ENCODE results near the gene SYT15B.
"Not testable (repeated sequence)": the region's sequence is repeated elsewhere in the genome, so short reads cannot be mapped to it uniquely, and the experiment has no call there.

DNA sequence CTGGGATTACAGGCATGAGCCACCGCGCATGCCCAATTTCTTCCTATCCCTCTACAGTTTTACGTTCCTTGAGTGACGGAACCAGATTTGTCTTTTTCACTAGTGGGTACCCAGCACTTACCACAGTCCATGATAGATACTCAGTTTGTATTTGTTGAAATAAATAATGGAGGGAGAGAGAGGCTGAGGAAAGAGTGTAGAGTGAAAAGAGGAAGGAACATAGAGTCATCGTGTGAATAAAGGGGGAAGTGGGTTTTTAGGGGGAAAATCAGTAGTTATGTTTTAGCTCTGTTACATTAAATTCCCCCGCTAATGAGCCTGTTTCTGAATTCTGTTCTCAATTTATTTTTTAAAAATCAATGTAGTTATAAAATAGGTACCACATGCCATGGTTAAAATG is 37.7 kb downstream of the SYT15B start:
- TF ChIP-seq, protein P1, sequence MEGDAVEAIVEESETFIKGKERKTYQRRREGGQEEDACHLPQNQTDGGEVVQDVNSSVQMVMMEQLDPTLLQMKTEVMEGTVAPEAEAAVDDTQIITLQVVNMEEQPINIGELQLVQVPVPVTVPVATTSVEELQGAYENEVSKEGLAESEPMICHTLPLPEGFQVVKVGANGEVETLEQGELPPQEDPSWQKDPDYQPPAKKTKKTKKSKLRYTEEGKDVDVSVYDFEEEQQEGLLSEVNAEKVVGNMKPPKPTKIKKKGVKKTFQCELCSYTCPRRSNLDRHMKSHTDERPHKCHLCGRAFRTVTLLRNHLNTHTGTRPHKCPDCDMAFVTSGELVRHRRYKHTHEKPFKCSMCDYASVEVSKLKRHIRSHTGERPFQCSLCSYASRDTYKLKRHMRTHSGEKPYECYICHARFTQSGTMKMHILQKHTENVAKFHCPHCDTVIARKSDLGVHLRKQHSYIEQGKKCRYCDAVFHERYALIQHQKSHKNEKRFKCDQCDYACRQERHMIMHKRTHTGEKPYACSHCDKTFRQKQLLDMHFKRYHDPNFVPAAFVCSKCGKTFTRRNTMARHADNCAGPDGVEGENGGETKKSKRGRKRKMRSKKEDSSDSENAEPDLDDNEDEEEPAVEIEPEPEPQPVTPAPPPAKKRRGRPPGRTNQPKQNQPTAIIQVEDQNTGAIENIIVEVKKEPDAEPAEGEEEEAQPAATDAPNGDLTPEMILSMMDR (IDR thresholded peaks at IDR 0.05 in 4 of 5, conservative IDR thresholded peaks at IDR 0.05 in 1 of 5) = not testable (repeated sequence)
- TF ChIP-seq POLR2A (IDR thresholded peaks at IDR 0.05) = not testable (repeated sequence)
